Activated CD8-positive, alpha-beta T cell treated with anti-CD3 and anti-CD28 coated beads, Interleukin-2, amount 10 ng/mL, durations not matched to agents 7 days and 5 days (primary cell): Measurements from ENCODE around the gene GRK6. TPM values are rescaled to one million over a fixed set of nuclear protein-coding genes. Genes with fewer than 3 reads are reported as not detected.
"Not testable (repeated sequence)": the region's sequence is repeated elsewhere in the genome, so short reads cannot be mapped to it uniquely, and the experiment has no call there.

Experiments
- ATAC-seq: fragments of 150-1000 bp; cut with Tn5 transposase; one replicate; pipeline ENCODE4 v1.10.0; 2021; ENCODE audit warnings: moderate library complexity
- CTCF ChIA-PET: fragments of 350-600 bp; sonication (Branson Sonifier 250); formaldehyde crosslinking; loops from one replicate; lab custom pipeline; 2021; ENCODE audit warnings: antibody characterized with exemption; lab: Charles Lee
- POLR2A ChIA-PET: fragments of 350-600 bp; sonication (Branson Sonifier 250); formaldehyde crosslinking; loops from one replicate; lab custom pipeline; 2021; ENCODE audit warnings: antibody characterized with exemption; lab: Charles Lee
- DNase-seq: peaks from one replicate; pipeline ENCODE4 v3.0.0-alpha.2; 2020
- H3K27ac Mint-ChIP-seq: one replicate; pipeline ENCODE4 v1.8.0; 2021; ENCODE audit warnings: mild to moderate bottlenecking, mixed read lengths
- H3K27me3 Mint-ChIP-seq: one replicate; pipeline ENCODE4 v1.8.0; 2021; ENCODE audit warnings: low read depth, mixed read lengths
- H3K36me3 Mint-ChIP-seq: one replicate; pipeline ENCODE4 v1.8.0; 2021; ENCODE audit warnings: low read depth, mixed read lengths
- H3K4me1 Mint-ChIP-seq: one replicate; pipeline ENCODE4 v1.8.0; 2021; ENCODE audit warnings: low read depth, mixed read lengths
- H3K4me3 Mint-ChIP-seq: one replicate; pipeline ENCODE4 v1.8.0; 2021; ENCODE audit warnings: mild to moderate bottlenecking, mixed read lengths
- H3K9me3 Mint-ChIP-seq: one replicate; pipeline ENCODE4 v1.8.0; 2022; ENCODE audit warnings: mixed read lengths; ENCODE audit not compliant: insufficient read depth
- total RNA-seq, 2 experiments: library from RNA; stranded (reverse); gene quantifications; one replicate each; pipeline ENCODE4 v1.2.3, GENCODE V29; 2021

Gene GRK6
- total RNA-seq, 2 experiments from 2014 or later: 206 to 213 TPM

- no peak for ATAC-seq
- POLR2A ChIA-PET: interaction anchor here (1.4 kb wide), 1 partner anchor 17 kb away, joined by 5 read pairs; the partner anchor contains the start of gene GRK6
- no peak for DNase-seq
- H3K4me3 Mint-ChIP-seq: no peak overlapping the region
- H3K27ac Mint-ChIP-seq: peak overlapping the region; percentile 47
- peaks cover 5% of the 10 kb centered on the region for H3K27me3 Mint-ChIP-seq
- CTCF ChIA-PET: interaction anchor here (1.9 to 2.2 kb wide), 2 partner anchors 20 to 45 kb away, joined by 11 to 12 read pairs; no protein-coding TSS in a partner anchor
- H3K9me3 Mint-ChIP-seq: no peaks in the 10 kb centered on the region
- peaks cover 60% of the 10 kb centered on the region for H3K4me1 Mint-ChIP-seq
- H3K36me3 Mint-ChIP-seq: no peaks in the 10 kb centered on the region
These were observed 15.9 kb upstream of the GRK6 start for GRCh38 chr5:177410575-177410974.

- no peak for DNase-seq
- ATAC-seq: peak; percentile 38
- Mint-ChIP-seq H3K4me3 (peak overlapping the region; percentile 10), H3K9me3 (no peaks in the 10 kb centered on the region), H3K4me1 (peaks cover 46% of the 10 kb centered on the region), H3K27me3 (no peaks in the 10 kb centered on the region), H3K27ac (peak overlapping the region; percentile 65), H3K36me3 (no peaks in the 10 kb centered on the region)
- ChIA-PET POLR2A (no interaction called here), CTCF (interaction anchor here (1.0 to 5.9 kb wide), 4 partner anchors 9 to 43 kb away, joined by 3 to 50 read pairs (median 4); no protein-coding TSS in a partner anchor)
These were observed 13.8 kb upstream of the GRK6 start for GRCh38 chr5:177412603-177413233.

- no peaks in the 10 kb centered on the region for H3K9me3 Mint-ChIP-seq
- H3K27me3 Mint-ChIP-seq: no peaks in the 10 kb centered on the region
- no peak for ATAC-seq
- no peak overlapping the region for H3K4me3 Mint-ChIP-seq
- no peak overlapping the region for H3K27ac Mint-ChIP-seq
- ChIA-PET CTCF (interaction anchor here (0.9 to 5.9 kb wide), 8 partner anchors 8 to 87 kb away, joined by 3 to 50 read pairs (median 4); partner anchors contain the start of genes GRK6 and PRR7), POLR2A (interaction anchor here (0.6 kb wide), 1 partner anchor 68 kb away, joined by 3 read pairs; no protein-coding TSS in a partner anchor)
- H3K4me1 Mint-ChIP-seq: peaks cover 43% of the 10 kb centered on the region
- no peaks in the 10 kb centered on the region for H3K36me3 Mint-ChIP-seq
- no peak for DNase-seq
These were observed 12.0 kb upstream of the GRK6 start for GRCh38 chr5:177414481-177414880.

- not testable (repeated sequence) for H3K27ac Mint-ChIP-seq, H3K27me3 Mint-ChIP-seq, ATAC-seq, H3K9me3 Mint-ChIP-seq, DNase-seq, H3K36me3 Mint-ChIP-seq, H3K4me3 Mint-ChIP-seq
- ChIA-PET CTCF (interaction anchor here (1.2 to 5.9 kb wide), 2 partner anchors 13 to 14 kb away, joined by 3 to 50 read pairs; no protein-coding TSS in a partner anchor), POLR2A (interaction anchor here (0.6 to 1.4 kb wide), 3 partner anchors 9 to 16 kb away, joined by 3 to 5 read pairs (median 3); partner anchors contain the start of gene GRK6)
- H3K4me1 Mint-ChIP-seq: peaks cover 26% of the 10 kb centered on the region
These were observed 9.4 kb upstream of the GRK6 start for GRCh38 chr5:177417081-177417480.

GRCh38 chr5:177419046-177419445 is 7.4 kb upstream of the GRK6 start:
- peaks cover 14% of the 10 kb centered on the region for H3K4me1 Mint-ChIP-seq
- DNase-seq: no peak
- no peaks in the 10 kb centered on the region for H3K36me3 Mint-ChIP-seq
- CTCF ChIA-PET: interaction anchor here (1.6 kb wide), 2 partner anchors 16 to 28 kb away, joined by 4 to 5 read pairs; no protein-coding TSS in a partner anchor
- no peaks in the 10 kb centered on the region for H3K9me3 Mint-ChIP-seq
- no peaks in the 10 kb centered on the region for H3K27me3 Mint-ChIP-seq
- ATAC-seq: no peak
- POLR2A ChIA-PET: interaction anchor here (0.7 to 1.0 kb wide), 2 partner anchors 25 to 27 kb away, joined by 3 read pairs; no protein-coding TSS in a partner anchor
- no peak overlapping the region for H3K27ac Mint-ChIP-seq
- no peak overlapping the region for H3K4me3 Mint-ChIP-seq

GRCh38 chr5:177420472-177420871 is 6.0 kb upstream of the GRK6 start:
- H3K27me3 Mint-ChIP-seq, H3K36me3 Mint-ChIP-seq, CTCF ChIA-PET, H3K4me3 Mint-ChIP-seq, H3K27ac Mint-ChIP-seq, DNase-seq, ATAC-seq, H3K9me3 Mint-ChIP-seq: not testable (repeated sequence)
- POLR2A ChIA-PET: interaction anchor here (0.6 kb wide), 1 partner anchor 14 kb away, joined by 3 read pairs; no protein-coding TSS in a partner anchor
- H3K4me1 Mint-ChIP-seq: peaks cover 22% of the 10 kb centered on the region

GRCh38 chr5:177421062-177421798 is 5.2 kb upstream of the GRK6 start:
- Mint-ChIP-seq H3K9me3 (no peaks in the 10 kb centered on the region), H3K36me3 (peaks cover under 1% of the 10 kb centered on the region), H3K27ac (no peak overlapping the region), H3K27me3 (no peaks in the 10 kb centered on the region), H3K4me3 (no peak overlapping the region), H3K4me1 (peaks cover 24% of the 10 kb centered on the region)
- ATAC-seq (no peak), DNase-seq (no peak)
- POLR2A ChIA-PET: interaction anchor here (0.6 kb wide), 1 partner anchor 15 kb away, joined by 3 read pairs; no protein-coding TSS in a partner anchor
- CTCF ChIA-PET: interaction anchor here (1.2 to 14.1 kb wide), 2 partner anchors 17 to 36 kb away, joined by 3 to 252 read pairs; no protein-coding TSS in a partner anchor

- POLR2A ChIA-PET: no interaction called here
- Mint-ChIP-seq H3K9me3 (no peaks in the 10 kb centered on the region), H3K4me3 (no peak overlapping the region), H3K4me1 (peaks cover 28% of the 10 kb centered on the region), H3K27me3 (no peaks in the 10 kb centered on the region), H3K36me3 (peaks cover 18% of the 10 kb centered on the region), H3K27ac (no peak overlapping the region)
- DNase-seq (no peak), ATAC-seq (no peak)
- CTCF ChIA-PET: interaction anchor here (1.3 to 14.1 kb wide), 4 partner anchors 19 to 55 kb away, joined by 3 to 252 read pairs (median 32); no protein-coding TSS in a partner anchor
These were observed 2.8 kb upstream of the GRK6 start for GRCh38 chr5:177423671-177424070.

- ChIA-PET POLR2A (interaction anchor here (0.5 to 10.3 kb wide), 9 partner anchors 9 to 696 kb away, joined by 3 to 245 read pairs (median 8); partner anchors contain the start of genes F12 and PRR7), CTCF (interaction anchor here (0.7 to 14.1 kb wide), 11 partner anchors 11 to 115 kb away, joined by 3 to 252 read pairs (median 5); no protein-coding TSS in a partner anchor)
- no peak for DNase-seq
- Mint-ChIP-seq H3K9me3 (no peaks in the 10 kb centered on the region), H3K36me3 (peaks cover 35% of the 10 kb centered on the region), H3K27ac (peak overlapping the region; percentile 93), H3K27me3 (no peaks in the 10 kb centered on the region), H3K4me3 (peak overlapping the region; percentile 91), H3K4me1 (peaks cover 45% of the 10 kb centered on the region)
- no peak for ATAC-seq
These were observed 1.2 kb upstream of the GRK6 start for GRCh38 chr5:177425196-177425800.

- ATAC-seq (peak; percentile 86), DNase-seq (peak; percentile 100)
- Mint-ChIP-seq H3K4me3 (peak overlapping the region; percentile 91), H3K36me3 (peaks cover 41% of the 10 kb centered on the region), H3K9me3 (no peaks in the 10 kb centered on the region), H3K4me1 (peaks cover 52% of the 10 kb centered on the region), H3K27me3 (no peaks in the 10 kb centered on the region), H3K27ac (peak overlapping the region; percentile 93)
- CTCF ChIA-PET: interaction anchor here (0.7 to 14.1 kb wide), 16 partner anchors 11 to 116 kb away, joined by 3 to 252 read pairs (median 5); no protein-coding TSS in a partner anchor
- POLR2A ChIA-PET: interaction anchor here (0.7 to 10.3 kb wide), 13 partner anchors 8 to 113 kb away, joined by 3 to 245 read pairs (median 4); partner anchors contain the start of genes F12 and PRR7
These were observed 493 bp upstream of the GRK6 start for GRCh38 chr5:177425801-177426565.
